Transverse colon (tissue), 4 donors: ENCODE results near the gene PPDPF. TPM values are rescaled to one million over a fixed set of nuclear protein-coding genes. Genes with fewer than 3 reads are reported as not detected.
A peak's percentile ranks its signal among the peaks of the same experiment; 100 is the strongest.

Experiments used
- DNase-seq: peaks from one replicate; pipeline ENCODE4 v3.0.0-alpha.2; 2019
- H3K27ac ChIP-seq, 4 donors: fragments of 200-600 bp; sonication (generic); 2 replicates each; pipeline ENCODE4 v1.5.1; 2016 to 2018; ENCODE audit warnings: inconsistent platforms in 4 of 4
- H3K27me3 ChIP-seq: fragments of 200-600 bp; sonication (generic); 2 replicates; pipeline ENCODE4 v1.5.1; 2017; ENCODE audit warnings: inconsistent platforms
- H3K36me3 ChIP-seq, 4 donors: fragments of 200-600 bp; sonication (generic); 2 replicates each; pipeline ENCODE4 v1.5.1; 2017 to 2019; ENCODE audit warnings: inconsistent platforms in 4 of 4
- H3K4me1 ChIP-seq, 4 donors: fragments of 200-600 bp; sonication (generic); 2 replicates each; pipeline ENCODE4 v1.5.1; 2017 to 2020; ENCODE audit warnings: inconsistent platforms in 4 of 4
- H3K4me3 ChIP-seq, 4 donors: fragments of 200-600 bp; sonication (generic); 1 replicate in 1 of 4; 2 replicates in 3 of 4; pipeline versions ENCODE4 v1.5.1 to v1.6.1; 2017 to 2019; ENCODE audit warnings: inconsistent platforms in 4 of 4
- H3K9me3 ChIP-seq, 2 donors: fragments of 200-600 bp; sonication (generic); 2 replicates each; pipeline ENCODE4 v1.5.1; 2017 to 2019; ENCODE audit warnings: inconsistent platforms in 2 of 2
- EP300 ChIP-seq: sonication (generic); formaldehyde crosslinking; IDR thresholded peaks from one replicate; pipeline ENCODE4 v1.6.1; 2017; ENCODE audit warnings: antibody characterized with exemption, low read depth
- POLR2A ChIP-seq: fragments of 450-650 bp; IDR thresholded peaks from one replicate; pipeline ENCODE4 v1.6.1; 2016; ENCODE audit warnings: antibody characterized with exemption, mild to moderate bottlenecking, moderate library complexity
- POLR2AphosphoS5 ChIP-seq, 3 donors: sonication (generic); formaldehyde crosslinking; IDR thresholded peaks; one replicate each; pipeline ENCODE4 v1.6.1; 2016; ENCODE audit warnings: antibody characterized with exemption in 3 of 3
- WGBS, 2 donors: methylation state at CpG; one replicate each; pipeline ENCODE4 v1.1.5; 2018; ENCODE audit warnings: low coverage in 1 of 2; 5-methylcytosine and 5-hydroxymethylcytosine counted together
- in situ Hi-C, 4 donors: fragments of 200-750 bp; cut with MboI; loops; one replicate each; pipeline versions ENCODE4 v1.15.0 to v1.15.1; 2017; ENCODE audit warnings: low sequenced_read_pairs in 3 of 4, low pct_ligation_motif_present in 1 of 4, low pct_unique_long_range_greater_than_20kb in 1 of 4
- intact Hi-C: fragments of 100-400 bp; cut with DNase I; formaldehyde crosslinking; loops from one replicate; pipeline ENCODE4 v1.15.1; 2023; ENCODE audit warnings: low total_unique reads
- total RNA-seq, 4 donors: library from RNA; depleted of rRNA; stranded (reverse); fragments of >200 nt; gene quantifications; one replicate each; pipeline ENCODE4 v1.1.0, GENCODE V29; 2016
- TF ChIP-seq, protein P1 (sequence below), 5 experiments: fragments of 200-600 bp in 3 of 5; fragments of 450-650 bp in 2 of 5; sonication (generic) in 3 of 5; IDR thresholded peaks; 1 replicate in 2 of 5; 2 replicates in 3 of 5; pipeline ENCODE4 v1.5.1; 2016 to 2017; ENCODE audit warnings: antibody characterized with exemption in 5 of 5, inconsistent platforms in 3 of 5, mild to moderate bottlenecking in 2 of 5, moderate library complexity in 1 of 5

The PPDPF gene
- total RNA-seq, 4 donors from 2014 or later: 320 to 695 (median 517) TPM

DNA sequence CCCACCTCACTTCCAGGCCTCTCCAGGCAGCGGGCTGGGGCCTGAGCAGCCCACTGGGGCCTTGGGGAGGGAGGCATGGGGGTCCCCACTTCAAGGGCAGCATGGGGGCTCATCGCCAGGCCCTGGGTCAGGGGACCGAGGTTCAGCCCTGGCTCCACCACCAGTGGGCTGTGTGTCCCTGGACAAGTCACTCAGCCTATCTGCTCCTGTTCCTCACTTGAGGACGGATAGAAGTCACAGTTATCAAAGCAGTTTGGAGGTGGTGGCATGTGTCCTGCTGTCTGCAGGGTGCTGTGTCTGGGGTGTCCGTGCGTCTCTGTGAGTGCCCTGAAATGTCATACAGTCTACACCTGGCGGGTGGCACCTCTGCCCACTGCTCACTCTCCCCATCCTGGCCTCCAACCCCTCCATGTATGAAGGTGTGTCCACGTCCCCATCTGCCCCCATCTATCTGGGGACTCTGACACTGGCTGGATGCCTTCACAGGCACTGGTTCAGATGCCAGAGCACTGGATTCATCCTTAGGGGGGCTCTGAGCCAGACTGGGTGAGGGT lies 25.3 kb upstream of the PPDPF start:
- DNase-seq: no peak
- no peaks in the 10 kb centered on the region for H3K36me3 ChIP-seq
- TF ChIP-seq POLR2AphosphoS5 (IDR thresholded peaks at IDR 0.05) (no peak), POLR2A (no peak), EP300 (no peak)
- TF ChIP-seq, protein P1, sequence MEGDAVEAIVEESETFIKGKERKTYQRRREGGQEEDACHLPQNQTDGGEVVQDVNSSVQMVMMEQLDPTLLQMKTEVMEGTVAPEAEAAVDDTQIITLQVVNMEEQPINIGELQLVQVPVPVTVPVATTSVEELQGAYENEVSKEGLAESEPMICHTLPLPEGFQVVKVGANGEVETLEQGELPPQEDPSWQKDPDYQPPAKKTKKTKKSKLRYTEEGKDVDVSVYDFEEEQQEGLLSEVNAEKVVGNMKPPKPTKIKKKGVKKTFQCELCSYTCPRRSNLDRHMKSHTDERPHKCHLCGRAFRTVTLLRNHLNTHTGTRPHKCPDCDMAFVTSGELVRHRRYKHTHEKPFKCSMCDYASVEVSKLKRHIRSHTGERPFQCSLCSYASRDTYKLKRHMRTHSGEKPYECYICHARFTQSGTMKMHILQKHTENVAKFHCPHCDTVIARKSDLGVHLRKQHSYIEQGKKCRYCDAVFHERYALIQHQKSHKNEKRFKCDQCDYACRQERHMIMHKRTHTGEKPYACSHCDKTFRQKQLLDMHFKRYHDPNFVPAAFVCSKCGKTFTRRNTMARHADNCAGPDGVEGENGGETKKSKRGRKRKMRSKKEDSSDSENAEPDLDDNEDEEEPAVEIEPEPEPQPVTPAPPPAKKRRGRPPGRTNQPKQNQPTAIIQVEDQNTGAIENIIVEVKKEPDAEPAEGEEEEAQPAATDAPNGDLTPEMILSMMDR (IDR thresholded peaks at IDR 0.05): no peak
- H3K27ac ChIP-seq: no peak overlapping the region
- peaks cover 0 to 19% (median 13%) of the 10 kb centered on the region in 4 donors for H3K4me1 ChIP-seq
- H3K27me3 ChIP-seq: peaks cover 57% of the 10 kb centered on the region
- 55% methylated on average over 8 of the region's 8 CpGs; no CpG with 5 or more reads in 1 of the 2 donors for WGBS, 2 donors
- no peaks in the 10 kb centered on the region for H3K9me3 ChIP-seq
- H3K4me3 ChIP-seq: no peak overlapping the region
- in situ Hi-C loops: no loop called here
- intact Hi-C loops: no loop called here

DNA sequence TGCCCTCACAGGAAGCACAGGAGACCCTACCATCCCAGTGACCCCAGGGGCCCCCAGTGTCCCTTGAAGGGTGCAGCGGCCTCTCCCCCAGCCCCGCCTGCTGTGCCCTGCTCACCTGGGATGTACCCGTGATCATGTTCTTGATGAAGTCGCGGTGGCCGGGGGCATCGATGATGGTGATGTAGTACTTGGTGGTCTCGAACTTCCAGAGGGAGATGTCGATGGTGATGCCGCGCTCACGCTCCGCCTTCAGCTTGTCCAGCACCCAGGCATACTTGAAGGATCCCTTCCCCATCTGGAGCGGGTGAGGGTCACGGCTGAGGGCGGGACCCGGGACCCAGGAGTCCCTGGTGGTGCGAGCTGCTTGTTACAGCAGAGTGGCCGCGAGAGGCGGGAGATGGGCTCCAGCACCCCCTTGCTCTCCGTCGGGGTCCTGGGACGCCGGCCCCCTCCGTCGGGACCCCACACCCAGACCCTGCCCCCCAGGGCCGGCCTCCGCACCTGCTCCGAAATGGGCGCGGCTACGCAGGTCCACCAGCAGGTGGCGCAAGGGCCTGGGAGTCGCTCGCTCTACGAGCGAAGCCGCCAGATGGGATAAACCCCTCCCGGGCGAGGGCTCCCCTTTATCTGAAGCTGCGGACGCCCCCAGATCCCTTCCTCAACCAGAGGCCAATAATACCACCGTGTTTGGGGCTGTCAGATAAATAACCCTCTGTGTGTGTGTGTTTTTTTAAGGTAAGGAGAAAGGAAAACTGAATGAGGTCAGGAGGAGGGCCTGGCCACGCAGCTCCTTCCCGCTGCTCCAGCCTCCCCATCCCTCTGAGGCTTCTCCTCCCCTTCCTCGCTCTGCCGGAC lies 24.6 kb upstream of the PPDPF start:
- peaks cover 0 to 19% (median 13%) of the 10 kb centered on the region in 4 donors for H3K4me1 ChIP-seq
- peak; percentile 71 for DNase-seq
- no peak overlapping the region for H3K27ac ChIP-seq
- in situ Hi-C loops: no loop called here
- peaks cover 55% of the 10 kb centered on the region for H3K27me3 ChIP-seq
- no peaks in the 10 kb centered on the region for H3K36me3 ChIP-seq
- no peaks in the 10 kb centered on the region for H3K9me3 ChIP-seq
- WGBS, 2 donors: 22% methylated on average over 37 of the region's 48 CpGs; no CpG with 5 or more reads in 1 of the 2 donors
- peak overlapping the region in 3 of 4 donors; percentile 7 to 37 (median 10) for H3K4me3 ChIP-seq
- intact Hi-C loops: no loop called here
- TF ChIP-seq EP300: no peak
- TF ChIP-seq, protein P1 (IDR thresholded peaks at IDR 0.05): peak; percentile 89 to 99 (median 97)

- in situ Hi-C loops: no loop called here
- intact Hi-C loops: no loop called here
Measured at GRCh38 chr20:63496596-63497120, 23.9 kb upstream of the PPDPF start.

More at GRCh38 chr20:63496596-63497120, 23.9 kb upstream of the PPDPF start:
- 54% methylated on average over 13 of the region's 16 CpGs; no CpG with 5 or more reads in 1 of the 2 donors for WGBS, 2 donors
- Histone ChIP-seq H3K4me1 (peaks cover 0 to 19% (median 13%) of the 10 kb centered on the region in 4 donors), H3K4me3 (peak overlapping the region in 3 of 4 donors; percentile 7 to 37 (median 10)), H3K9me3 (no peaks in the 10 kb centered on the region), H3K27me3 (peaks cover 58% of the 10 kb centered on the region), H3K36me3 (no peaks in the 10 kb centered on the region), H3K27ac (no peak overlapping the region)
- DNase-seq: no peak
- no peak for TF ChIP-seq POLR2A
- TF ChIP-seq, protein P1 (IDR thresholded peaks at IDR 0.05): no peak
- no peak for TF ChIP-seq EP300
- TF ChIP-seq POLR2AphosphoS5 (IDR thresholded peaks at IDR 0.05): no peak
